C1 segment of cervical spinal cord (tissue), 14 donors: ENCODE results near the gene LYG2.
"Not testable (repeated sequence)": the region's sequence is repeated elsewhere in the genome, so short reads cannot be mapped to it uniquely, and the experiment has no call there.

Experiments used
- DNase-seq, 14 donors: peaks; one replicate each; lab custom pipeline; 2025; lab: John Stamatoyannopoulos, UW

LYG2 gene

DNA sequence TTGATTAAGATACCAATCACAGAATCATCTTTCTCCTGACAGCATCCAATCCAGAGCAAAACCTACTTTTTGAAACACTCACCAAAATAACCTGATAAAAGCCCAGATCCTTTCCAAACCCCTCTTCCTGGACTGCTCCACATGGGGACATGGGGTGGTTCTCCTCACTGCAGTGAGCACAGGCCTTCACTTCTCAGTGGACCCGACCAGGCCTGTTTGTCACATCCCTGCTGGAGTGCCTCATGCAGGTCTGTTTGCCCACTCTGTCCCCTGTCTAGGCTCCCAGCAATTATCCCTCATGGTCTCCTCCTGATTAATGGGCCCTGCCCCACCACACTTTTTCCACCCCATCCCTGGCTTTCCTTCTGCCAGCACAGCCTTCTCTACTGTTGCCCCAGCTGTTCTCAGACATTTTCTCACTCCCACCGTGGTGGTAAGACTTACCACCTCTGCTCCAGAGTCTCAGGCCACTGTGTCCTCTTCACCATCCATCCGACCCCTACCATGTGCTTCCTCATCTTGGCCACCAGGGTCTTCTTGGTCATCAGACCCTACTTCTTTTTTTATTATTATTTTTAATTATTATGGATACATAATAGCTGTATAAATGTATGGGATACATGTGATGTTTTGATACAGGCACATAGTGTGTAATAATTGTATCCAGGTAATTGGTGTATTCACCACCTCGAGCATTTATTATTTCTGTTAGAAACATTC lies 53.3 kb downstream of the LYG2 start:
- no peak for DNase-seq

DNA sequence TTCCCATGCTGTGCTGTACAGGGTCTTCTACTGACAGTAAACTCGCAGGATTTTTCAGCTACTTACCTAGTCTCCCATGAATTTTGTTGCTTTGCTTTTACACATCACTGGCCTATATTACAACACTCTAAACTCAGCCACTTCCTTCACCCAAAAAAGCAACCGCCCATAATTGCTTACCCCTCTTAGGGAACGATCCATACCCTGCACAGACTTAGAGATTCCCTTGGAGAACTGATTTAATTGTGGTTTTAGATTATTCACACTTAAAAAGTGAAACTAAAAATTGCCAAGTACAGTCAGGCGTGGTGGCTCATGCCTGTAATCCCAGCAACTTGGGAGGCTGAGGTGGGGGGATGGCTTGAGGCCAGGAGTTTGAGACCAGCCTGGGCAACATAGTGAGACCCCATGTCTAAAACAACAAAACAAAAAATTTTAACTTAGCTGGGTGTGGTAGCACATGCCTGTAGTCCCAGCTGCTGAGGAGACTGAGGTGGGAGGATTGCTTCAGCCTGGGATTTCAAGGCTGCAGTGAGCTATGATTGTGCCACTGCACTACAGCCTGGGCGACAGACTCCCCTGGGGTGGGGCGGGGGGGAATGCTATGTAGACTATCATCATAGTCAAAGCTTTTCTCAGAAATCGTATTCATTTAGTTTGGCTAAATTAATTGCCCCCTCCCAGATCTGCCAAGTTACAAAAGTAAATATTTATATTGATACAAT lies 55.2 kb downstream of the LYG2 start:
- no peak for DNase-seq

DNA sequence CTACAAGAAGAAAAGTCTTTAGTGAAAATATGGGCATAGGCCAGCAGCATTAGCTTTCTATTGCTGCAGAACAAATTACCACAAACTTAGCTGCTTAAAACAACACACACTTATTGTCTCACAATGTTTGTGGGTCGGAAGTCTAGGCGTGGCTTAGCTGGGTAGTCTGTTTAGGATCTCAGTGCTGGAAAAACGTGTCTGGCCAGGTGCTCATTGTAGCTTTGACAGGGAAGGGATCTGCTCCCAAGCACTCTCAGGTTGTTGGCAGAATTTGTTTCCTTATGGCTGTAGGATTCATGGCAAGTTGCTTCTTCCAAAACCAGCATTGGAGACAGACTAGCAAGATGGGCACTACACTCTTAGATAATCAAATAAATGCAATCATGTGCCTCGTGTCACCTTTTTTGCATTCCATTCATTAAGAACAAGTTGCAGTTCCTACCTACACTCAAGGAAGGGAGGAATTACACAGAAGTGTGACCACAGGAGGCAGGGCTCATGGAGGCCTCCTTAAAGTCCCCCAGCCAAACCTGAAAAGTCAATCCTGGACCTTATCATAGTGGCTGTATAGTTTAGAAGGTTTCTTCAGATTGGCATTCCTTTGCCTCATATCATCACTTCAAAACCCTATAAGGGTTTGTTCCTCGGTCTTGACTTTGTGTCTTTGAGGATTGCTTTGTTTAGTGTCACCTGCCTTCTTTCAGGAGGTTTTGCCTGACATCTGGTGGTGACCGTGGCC lies 57.2 kb downstream of the LYG2 start:
- DNase-seq, result no peak

DNA sequence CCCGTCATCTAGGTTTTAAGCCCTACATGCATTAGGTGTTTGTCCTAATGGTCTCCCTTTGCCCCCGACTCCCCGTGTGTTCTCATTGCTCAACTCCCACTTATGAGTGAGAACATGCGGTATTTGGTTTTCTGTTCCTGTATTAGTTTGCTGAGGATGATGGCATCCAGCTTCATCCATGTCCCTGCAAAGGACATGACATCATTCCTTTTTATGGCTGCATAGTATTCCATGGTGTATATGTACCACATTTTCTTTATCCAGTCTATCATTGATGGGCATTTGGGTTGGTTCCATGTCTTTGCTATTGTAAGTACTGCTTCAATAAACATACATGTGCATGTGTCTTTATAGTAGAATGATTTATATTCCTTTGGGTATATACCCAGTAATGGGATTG lies 63.1 kb downstream of the LYG2 start:
- DNase-seq, result not testable (repeated sequence)
